K562 treated with DMSO at 1 percent for 24 hours (cell line): ENCODE results near the gene C21orf58. TPM values are rescaled to one million over a fixed set of nuclear protein-coding genes. Genes with fewer than 3 reads are reported as not detected.

Experiments
- total RNA-seq: library from RNA; unstranded; fragments of 300-600 nt; gene quantifications from 2 replicates; pipeline ENCODE4 v1.2.3, GENCODE V29; 2022; ENCODE audit warnings: low read depth; ENCODE audit not compliant: insufficient read depth

Gene C21orf58
- 23.7 and 33.2 TPM in 2 replicates for total RNA-seq

DNA sequence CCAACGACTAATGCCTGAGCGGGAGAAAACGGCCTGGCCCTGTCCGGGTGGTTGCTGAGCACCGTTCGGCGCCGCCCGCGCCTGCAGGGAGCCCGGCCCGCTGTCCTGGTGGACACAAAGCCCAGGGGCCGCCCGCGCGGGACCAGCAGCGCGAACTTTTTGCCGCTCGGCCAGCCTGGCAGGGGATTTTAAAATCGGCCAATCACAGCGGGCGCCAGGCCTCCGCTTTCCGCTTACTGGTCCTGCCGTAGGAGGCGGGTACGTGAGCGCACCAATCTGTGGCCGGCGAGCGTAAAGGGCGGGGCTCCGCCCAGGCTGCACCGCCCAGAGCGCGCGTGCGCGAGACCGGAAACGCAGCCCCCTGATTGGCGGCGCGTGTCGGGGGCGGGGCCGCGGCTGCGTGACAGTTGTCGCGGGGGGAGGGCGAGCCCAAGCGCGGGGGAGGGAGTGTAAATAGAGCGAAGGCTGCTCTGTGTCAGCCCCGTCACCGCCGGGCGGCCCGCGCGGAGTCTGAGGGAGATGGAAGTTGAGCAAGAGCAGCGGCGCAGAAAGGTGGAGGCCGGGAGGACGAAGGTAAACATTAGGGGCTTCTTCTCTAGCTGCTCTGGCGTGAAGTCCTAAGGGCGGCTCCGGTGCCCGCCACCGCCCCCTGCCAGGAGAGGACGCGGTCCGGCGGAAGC is at the start of gene C21orf58, which contains the start of gene PCNT:
C21orf58 (minus strand) TSS at position 161 of the 680 bp plus-strand sequence. CDS start 1,132 bp downstream, outside the sequence.
PCNT (plus strand) TSS at position 447 of the 680 bp plus-strand sequence; CDS start at position 520, 73 bp downstream.

GRCh38 chr21:46285761-46286647 is 37.7 kb downstream of the C21orf58 start, which contains the start of gene YBEY:
Gene YBEY (plus strand): TSS chr21:46286342. CDS start chr21:46286914, 572 bp downstream.

GRCh38 chr21:46285206-46285661 is 38.4 kb downstream of the C21orf58 start, which contains the start of gene MCM3AP:
Gene MCM3AP (minus strand): TSS chr21:46285611. CDS start chr21:46285286, 325 bp downstream.

Other genes with a start within 250 kb of the C21orf58 start
- 12.4 and 15.2 TPM in 2 replicates for gene COL6A2, start 225.8 kb downstream of the C21orf58 start, total RNA-seq
- 1.0 and 1.4 TPM in 2 replicates for gene FTCD, start 168.3 kb downstream of the C21orf58 start, total RNA-seq
- gene SPATC1L, start 139.4 kb downstream of the C21orf58 start, total RNA-seq: 95.6 and 98.6 TPM in 2 replicates
- 58.5 and 60.8 TPM in 2 replicates for gene LSS, start 95.1 kb downstream of the C21orf58 start, total RNA-seq
- gene MCM3AP, start 38.3 kb downstream of the C21orf58 start, total RNA-seq: 116 and 133 TPM in 2 replicates
- 35.7 and 36.4 TPM in 2 replicates for gene YBEY, start 37.5 kb downstream of the C21orf58 start, total RNA-seq
- gene PCNT, start 286 bp upstream of the C21orf58 start, total RNA-seq: 36.5 and 39.4 TPM in 2 replicates
- gene DIP2A, start 135.0 kb upstream of the C21orf58 start, total RNA-seq: 20.0 and 24.7 TPM in 2 replicates